ENCODE results near the gene ELOA.
"Not testable (repeated sequence)": the region's sequence is repeated elsewhere in the genome, so short reads cannot be mapped to it uniquely, and the experiment has no call there.

ELOA gene

DNA sequence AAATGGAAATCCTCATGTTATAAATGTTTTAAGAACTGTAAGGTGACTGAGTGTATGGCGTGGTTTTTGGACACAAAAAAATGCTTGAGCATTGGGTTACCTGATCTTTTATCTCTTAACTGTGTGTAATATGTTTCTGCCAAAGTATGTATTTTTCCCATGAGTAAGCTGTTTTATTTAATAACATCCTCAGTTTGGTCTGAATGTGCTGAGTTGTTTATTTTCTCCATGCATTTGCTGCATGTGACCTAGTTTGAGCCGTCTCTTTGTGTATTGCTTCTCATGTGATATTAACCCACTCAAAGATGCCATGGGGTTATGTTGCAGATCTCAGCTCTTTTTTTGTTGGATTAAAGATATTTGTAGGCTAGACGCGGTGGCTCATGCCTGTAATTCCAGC, 41.6 kb downstream of the ELOA start:
- no peak for DNase-seq (ENCODE audit: low read depth in 2 of 2)

DNA sequence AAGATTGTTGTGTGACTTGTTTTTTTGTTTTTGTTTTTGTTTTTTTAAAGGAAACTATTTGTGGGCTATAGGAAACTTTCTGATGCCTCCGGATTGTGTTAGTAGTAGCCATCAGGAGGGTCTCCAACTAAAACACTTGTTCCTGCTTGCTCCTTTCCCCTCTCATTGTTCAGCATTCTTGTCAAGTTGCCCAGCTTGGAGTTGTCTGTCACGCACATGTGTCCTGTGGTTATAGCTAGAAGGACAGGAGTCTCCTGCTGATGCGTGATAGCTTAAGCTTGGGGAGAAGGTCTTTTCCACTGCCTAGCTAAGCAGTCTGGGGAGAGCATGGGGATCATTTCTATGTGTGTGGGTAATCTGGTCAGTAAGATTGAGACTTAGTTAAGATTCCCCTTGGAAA, 44.4 kb downstream of the ELOA start:
- DNase-seq (ENCODE audit: low read depth in 2 of 2), result no peak

DNA sequence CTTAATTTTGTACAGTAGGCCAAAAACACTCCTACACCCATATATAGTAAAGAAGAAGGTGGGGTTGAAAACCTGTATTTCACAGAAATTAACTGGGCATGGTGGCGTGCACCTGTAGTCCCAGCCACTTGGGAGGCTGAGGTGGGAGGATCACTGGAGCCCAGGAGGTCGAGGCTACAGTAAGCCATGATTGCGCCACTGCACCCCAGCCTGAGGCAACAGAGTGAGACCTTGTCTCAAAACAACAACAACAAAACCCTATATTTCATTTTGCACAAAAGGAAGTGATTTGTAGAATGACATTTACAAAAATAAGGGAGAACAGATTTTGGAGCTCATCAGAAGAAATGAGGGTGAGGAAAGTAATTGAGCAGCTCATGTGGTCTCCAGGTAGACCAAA, 45.4 kb downstream of the ELOA start:
- no peak for DNase-seq (ENCODE audit: low read depth in 2 of 2)

DNA sequence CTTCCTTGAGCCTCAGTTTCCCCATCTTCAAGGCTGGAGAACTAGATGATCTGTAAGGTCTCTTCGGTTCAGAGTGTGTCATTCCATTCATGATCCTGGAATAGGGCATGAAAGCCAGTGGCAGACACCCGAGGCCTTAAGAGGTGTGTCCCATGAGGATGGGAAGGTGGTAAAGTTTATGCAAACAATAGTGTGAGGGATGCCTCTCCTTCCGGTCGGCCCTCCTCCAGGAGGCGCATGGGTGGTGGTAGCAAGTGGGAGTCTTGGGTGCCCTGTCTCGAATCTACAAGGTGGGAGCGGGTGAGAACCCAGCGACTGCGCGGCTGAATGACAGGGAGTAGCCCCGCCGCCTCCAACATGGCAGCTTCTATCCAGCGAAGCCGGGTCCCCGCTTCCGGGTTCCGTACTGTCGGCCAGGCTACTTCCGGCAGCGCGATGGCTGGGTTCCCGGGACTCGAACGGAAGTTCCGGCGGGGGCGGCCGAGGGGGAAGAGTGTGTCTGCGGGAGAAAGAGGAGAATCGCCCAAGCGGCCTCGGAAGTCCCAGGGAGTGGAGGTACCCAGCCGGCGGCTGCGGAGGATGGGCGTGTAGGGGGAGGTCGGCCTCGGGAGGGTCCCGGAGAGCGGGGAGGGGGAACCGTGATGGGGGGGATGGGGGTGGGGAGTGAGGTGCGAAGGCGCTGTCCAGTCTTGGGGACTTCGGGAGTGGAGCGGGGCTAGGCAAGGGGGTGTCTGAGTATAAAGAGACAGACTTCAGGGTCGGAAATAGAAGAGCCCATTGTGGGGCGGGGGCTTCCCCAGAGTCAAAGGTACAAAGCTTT, 47.6 kb downstream of the ELOA start, which contains the start of gene LYPLA2:
Gene LYPLA2 (plus strand): TSS at position 450 of the 820 bp plus-strand sequence. CDS start 1,538 bp downstream, outside the sequence.
- DNase-seq (ENCODE audit: low read depth in 2 of 2), result peak; percentile 57 to 61

DNA sequence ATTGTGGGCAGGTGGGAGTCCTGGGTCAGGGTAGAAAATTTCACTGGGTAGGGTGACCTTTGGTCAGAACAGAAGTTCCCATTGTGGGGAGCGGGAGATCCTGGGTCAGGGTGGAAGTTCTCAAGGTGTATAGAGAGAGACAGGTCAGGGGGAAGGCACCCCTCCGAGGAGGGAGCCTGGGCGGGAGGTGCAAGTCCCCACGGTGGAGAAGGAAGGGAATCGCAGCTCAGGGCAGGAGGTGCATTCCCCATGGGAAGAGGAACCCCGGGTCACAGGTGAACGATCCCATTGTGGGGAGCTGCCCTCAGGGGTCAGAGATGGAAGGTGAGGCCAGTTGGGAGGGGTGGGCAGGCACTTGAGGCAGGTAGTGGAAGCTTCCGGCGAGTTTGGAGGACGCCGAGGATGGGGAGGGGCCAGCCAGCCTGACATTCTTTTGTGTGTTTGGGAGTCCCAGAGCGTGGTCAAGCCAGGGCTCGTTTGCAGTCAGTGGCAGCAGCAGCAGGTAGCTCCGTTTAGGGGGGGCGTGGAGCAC, 48.3 kb downstream of the ELOA start:
- no peak for DNase-seq (ENCODE audit: low read depth in 2 of 2)

DNA sequence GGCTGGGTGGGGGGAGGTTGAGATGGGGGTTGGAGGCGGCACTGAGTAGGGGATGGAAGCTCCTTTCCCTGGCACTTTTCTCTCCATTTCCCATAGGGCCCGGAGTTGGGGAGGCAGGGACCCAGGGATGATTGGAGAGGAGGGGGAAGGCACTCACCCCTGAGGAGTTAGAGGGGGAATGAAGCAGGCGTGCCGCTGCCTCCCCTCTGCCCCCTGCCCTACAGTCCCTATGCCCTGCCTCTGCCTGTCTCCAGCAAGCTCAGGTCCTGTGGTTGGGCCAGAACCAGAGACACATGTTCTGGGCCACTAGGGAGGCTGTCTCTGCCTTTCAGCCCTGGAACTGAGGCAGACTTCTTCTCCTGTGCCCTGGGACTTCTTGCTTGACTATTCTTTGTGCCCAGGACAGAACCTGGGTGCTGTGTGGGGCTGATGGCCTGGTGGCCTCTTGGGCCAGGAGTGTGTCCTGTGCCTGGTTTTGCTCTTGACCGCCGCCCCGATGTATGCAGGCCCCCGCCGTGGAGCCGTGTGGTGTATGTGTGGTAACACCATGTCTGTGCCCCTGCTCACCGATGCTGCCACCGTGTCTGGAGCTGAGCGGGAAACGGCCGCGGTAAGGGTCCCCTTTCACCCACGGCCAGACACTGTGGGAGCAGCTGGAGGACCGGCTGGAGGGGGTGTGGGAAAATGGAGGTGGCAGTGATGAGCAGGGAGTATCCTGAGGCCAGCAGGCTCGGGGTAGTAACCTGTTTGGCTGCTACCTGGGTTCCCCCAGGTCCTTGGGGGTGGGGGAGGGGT, 49.1 kb downstream of the ELOA start:
- no peak for DNase-seq (ENCODE audit: low read depth in 2 of 2)

DNA sequence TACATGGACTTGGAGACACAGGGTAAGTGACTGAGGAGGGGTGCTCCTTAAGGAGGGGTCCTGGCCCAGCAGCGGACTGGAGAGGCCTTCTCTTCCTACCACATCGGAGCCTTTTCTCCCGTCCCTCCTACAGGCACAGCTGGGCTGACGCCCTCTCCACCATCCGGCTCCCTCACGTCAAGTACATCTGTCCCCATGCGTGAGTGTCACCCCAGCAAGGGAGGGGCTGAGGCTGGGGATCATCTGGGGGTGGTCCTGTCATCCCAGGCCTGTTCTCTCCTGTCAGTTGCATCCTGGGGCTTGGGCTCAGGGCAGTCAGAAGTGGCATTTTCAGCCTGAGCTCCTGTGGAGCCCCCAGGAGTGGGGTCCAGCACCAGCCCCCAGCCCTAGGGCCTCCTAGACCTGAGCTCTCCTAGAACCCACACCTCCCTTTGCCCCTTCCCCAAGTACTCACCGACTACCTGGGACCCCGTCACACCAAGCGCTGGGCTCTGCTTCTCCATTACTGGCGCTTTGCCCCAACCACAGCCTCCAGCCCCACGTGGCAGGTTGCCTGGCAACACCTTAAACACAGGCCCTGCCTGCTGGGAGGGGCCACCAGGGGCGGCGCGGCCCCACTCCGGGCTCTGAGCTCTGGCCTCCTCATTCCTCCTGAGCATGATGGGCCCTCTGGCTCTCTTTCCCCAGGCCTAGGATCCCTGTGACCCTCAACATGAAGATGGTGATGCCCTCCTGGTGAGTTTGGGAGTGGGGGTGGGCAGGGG, 49.9 kb downstream of the ELOA start:
- DNase-seq (ENCODE audit: low read depth in 2 of 2), result no peak

DNA sequence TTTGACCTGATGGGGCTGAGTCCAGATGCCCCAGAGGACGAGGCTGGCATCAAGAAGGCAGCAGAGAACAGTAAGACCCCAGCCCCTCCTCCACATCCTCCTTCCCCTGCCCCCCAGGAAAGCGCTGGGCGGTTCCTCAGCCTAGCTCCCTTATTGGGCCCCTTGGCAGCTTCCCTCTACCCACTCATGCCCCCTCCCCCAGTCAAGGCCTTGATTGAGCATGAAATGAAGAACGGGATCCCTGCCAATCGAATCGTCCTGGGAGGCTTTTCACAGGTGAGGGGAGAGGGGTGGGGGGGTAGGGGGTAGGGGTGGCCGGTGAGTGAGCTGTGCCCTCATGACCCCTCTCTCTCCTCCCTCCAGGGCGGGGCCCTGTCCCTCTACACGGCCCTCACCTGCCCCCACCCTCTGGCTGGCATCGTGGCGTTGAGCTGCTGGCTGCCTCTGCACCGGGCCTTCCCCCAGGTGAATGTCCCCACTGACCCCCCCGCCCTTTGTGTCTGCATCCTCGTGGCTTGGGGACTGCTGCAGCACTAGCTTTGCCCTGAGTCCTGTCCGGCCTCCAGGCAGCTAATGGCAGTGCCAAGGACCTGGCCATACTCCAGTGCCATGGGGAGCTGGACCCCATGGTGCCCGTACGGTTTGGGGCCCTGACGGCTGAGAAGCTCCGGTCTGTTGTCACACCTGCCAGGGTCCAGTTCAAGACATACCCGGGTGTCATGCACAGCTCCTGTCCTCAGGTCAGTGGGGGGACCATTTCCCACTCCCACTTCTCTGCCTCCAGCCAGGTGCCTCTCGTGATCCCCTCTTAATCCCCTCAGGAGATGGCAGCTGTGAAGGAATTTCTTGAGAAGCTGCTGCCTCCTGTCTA, 50.8 kb downstream of the ELOA start:
- no peak for DNase-seq (ENCODE audit: low read depth in 2 of 2)

DNA sequence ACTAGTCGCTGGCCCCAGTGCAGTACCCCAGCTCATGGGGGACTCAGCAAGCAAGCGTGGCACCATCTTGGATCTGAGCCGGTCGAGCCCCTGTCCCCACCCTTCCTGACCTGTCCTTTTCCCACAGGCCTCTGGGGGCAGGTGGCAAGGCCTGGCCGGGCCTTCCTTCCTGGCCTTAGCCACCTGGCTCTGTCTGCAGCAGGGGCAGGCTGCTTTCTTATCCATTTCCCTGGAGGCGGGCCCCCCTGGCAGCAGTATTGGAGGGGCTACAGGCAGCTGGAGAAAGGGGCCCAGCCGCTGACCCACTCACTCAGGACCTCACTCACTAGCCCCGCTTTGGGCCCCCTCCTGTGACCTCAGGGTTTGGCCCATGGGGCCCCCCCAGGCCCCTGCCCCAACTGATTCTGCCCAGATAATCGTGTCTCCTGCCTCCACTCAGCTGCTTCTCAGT, 51.5 kb downstream of the ELOA start:
- DNase-seq (ENCODE audit: low read depth in 2 of 2), result not testable (repeated sequence)

DNA sequence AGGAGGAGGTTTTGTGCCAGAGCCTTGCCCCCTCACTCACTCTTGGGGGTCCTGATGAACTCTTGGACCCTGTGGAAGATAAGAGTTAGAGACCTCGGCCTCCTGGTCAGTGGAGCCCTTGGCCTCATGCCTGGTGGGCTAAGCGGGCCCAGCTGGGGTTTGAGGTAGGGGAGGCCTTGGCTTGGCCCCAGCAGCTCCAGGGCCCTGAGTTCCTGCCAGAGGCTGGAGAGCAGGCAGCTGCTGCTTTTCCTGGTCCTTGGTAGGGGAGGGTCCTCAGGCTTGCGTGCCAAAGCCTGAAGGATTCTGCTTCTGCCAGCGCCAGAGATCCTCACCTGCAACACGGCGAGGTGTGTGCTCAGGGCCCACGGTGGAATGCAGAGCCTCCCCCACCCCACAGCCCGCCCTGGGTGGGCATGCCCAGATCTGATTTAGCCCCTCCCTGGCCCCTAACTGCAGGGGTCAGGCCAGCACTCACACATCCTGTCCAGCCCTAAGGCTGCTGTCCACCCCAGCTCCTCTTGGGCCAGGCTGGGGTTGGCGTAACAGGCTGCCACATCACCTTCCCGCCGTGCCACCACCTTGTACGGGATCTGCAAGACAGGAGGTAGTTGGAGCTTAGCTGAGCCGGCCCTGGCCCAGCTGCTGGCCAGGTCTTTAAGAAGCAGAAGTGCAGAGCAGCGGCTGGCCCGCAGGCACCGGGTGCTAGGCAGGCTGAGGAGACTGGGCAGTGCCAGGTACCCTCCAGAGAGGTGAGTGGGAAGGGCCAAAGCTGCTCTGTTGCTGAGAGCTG, 52.6 kb downstream of the ELOA start:
- DNase-seq (ENCODE audit: low read depth in 2 of 2), result no peak

DNA sequence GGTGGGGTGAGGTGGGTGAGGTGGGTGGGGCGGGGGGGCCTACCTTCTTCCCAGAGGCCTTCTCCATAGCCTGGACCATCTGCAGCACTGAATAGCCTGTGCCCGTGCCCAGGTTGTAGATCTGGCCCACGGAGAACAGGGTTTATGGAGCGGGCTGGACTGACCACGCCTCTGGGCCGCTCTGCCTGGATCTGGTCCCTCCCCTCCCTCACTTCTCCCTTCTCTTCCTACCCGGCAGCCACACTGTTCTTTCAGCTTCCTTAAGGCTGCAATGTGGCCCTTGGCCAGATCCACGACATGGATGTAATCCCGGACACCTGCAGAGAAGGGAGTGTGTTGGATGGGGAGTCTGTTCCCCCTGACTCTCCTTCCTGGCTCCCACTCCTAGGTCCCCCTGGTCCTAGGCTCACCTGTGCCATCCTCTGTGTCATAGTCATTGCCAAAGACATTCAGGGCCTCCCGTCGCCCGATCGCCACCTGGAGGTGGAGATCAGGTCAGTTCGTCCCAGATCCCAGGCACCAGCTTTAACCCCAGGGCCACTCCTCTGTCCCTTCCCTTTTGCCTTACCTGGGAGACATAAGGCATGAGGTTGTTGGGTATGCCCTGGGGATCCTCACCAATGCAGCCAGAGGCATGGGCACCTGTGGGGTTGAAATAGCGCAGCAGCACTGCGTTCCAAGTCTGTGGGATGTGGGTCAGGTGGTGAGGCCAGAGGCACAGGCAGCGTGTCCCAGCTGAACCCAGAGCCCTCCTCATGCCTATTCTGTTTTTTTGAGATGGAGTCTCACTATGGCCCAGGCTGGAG, 53.4 kb downstream of the ELOA start:
- no peak for DNase-seq (ENCODE audit: low read depth in 2 of 2)

DNA sequence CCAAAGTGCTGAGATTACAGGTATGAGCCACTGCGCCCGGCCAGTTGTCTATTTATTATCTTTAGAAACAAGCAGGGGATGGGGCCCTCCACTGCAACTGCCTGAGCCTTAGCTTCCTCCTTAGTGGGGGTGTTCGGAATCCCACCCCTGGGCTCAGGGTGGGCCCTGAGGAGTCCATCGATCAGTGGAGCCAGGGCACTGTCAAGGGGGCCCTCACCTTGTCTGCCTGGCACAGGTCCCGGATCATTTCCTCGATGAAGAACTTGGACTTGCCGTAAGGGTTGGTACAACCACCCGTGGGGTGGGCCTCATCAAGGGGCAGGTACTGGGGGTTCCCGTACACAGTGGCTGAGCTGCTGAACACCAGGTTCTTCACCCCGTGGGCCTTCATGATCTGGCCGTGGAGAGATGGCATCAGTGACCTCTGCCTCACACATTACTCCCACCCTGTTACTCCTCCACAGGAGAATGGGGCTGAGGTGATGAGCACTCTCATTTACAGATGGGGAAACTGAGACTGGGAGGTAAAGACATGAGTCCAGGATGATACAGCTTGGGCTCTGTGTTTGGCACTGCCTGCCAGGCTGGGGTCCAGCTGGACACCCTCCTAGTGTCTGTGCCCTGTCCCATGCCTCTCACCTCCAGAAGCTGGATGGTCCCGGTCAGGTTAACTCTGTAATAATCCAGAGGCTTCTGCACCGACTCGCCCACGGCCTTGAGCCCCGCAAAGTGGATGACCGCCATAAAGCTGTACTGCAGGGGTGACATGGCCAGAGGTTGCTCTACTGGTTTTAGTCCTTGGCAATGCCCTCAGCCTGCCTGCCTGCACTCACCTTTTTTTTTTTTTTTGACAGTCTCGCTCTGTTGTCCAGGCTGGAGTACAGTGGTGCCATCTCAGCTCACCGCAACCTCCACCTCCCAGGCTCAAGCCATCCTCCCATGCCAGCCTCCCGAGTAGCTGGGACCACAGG, 54.5 kb downstream of the ELOA start:
- DNase-seq (ENCODE audit: low read depth in 2 of 2), result no peak

DNA sequence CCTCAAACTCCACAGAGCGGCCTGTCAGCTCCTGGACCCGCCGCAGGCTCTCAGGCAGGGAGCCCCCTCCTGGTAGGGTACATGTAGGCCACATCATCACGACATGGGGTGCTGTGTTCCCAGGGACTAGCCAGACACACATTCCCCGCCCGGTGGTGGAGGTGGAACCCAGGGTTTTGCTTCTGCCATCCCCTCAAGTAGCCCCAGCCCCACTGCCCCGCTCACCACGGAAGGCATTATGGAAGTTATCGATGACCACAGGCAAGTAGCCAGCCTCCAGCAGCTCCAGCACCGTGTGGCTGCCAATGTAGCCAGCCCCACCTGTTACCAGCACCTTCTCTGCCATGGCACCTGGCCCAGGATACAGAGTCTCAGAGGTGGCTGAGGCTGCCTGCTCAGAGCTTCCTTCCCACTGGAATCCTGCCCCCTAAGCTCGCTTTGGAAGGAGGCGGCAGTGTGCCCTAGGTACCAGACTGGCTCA, 55.4 kb downstream of the ELOA start:
- DNase-seq (ENCODE audit: low read depth in 2 of 2), result no peak

DNA sequence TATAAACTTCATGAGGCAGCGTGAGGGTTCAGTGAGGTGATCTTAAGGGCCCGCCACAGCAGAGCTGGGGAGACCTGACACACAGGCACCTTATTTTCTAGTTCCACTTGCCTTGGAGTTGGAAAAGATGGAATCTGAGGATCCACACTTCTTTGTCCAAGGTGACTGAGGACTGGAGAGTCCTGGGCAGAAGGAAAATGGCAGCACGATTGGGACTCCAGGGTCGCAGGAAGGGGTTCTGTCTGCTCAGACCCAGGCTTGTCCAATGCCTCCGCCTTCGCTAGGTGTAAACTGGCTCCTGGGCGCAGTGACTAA, 55.9 kb downstream of the ELOA start:
- no peak for DNase-seq (ENCODE audit: low read depth in 2 of 2)

DNA sequence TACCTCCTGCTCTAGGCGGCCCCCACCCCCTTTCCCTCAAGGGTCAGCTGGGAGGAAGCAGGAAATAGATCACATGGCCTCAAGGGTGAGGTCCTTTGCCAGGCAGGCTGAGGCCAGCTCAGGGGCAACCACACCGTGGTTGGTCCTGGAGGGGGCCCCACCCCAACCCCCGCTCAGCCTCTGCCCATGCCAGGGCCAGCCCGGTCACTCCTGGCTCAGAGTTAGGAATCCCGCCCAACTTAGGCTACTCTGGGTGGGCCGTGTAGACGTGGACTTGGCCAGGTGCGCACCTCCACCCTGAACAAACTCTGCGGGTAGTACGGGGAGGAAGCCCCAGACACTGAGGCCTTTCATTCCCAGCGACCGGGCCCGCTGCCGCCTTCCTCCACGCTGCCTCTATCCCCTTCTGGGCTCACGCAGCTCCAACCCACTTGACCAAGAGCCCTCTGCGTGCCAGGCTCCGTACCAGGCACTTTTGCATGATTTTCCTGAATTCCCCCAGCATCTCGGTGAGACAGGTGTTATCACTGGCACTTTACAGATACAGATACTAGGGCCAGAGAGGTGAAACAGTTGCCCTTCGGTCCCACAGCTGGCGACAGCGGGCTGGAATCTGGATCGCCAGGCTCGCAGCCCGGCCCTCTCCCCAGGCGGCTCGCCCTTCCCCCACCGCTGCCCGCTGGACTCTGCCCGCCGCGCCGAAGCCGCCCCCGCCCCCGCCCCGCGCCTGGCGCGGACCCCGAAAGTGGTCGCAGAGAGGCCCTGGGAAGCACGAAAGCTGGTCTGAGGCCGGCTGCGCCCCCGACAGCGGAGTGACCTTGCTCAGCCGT, 56.5 kb downstream of the ELOA start:
- DNase-seq (ENCODE audit: low read depth in 2 of 2), result no peak

DNA sequence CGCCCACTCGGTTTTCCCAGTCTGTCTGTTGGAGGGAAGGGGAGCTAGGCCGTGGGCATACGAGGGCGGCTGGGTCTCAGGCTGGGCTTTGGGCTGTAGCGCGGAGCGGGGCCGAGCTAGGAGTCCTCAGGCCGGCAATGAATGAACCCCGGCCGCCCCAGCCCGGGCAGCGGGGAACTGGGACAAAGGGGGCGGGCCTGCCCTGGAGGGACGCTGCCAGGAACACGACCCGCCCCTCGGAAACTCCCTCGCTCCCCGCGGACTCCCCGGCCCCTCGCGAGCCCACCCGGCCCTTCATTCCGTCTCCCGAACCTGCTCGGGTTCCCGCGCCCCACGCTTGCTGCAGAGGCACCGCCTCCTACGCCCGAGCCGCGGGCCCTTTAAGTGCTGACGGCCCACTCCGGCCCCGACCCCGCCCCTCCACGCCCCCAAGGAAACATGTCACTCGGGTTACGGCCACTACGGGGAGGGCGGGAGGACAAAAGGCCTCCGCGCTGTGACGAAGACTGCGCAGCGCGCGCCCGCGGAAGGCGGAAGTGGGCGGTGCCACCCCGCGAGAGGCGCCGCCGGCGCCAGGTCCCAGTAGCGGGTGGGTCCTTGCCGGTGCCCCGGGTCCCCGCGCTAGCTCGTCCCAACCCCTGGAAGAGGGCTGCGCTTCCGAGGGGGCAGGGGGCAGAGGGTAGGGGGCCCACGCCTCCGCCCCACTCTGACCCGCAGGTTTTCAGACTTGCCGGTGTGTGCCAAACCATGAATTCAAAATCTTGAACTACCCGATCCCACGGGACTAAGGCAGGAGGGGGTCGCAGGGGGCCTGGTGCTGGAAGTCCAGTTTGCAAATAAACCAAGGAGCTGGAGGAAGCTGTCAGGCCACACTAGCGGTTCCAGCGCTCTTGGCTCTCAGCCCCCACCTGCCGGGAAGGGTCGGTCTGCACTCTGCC, 57.4 kb downstream of the ELOA start, which contains the start of gene GALE:
Gene GALE (minus strand): TSS at position 355 of the 938 bp plus-strand sequence. CDS start 1,747 bp downstream, outside the sequence.
- DNase-seq (ENCODE audit: low read depth in 2 of 2), result peak; percentile 79 to 80

Data from fibroblast of skin of left biceps (primary cell).